Spinal cord (tissue), 10 donors: ENCODE results near the gene DECR2. TPM values are rescaled to one million over a fixed set of nuclear protein-coding genes. Genes with fewer than 3 reads are reported as not detected.
"Not testable (repeated sequence)": the region's sequence is repeated elsewhere in the genome, so short reads cannot be mapped to it uniquely, and the experiment has no call there.

Experiments
- DNase-seq, 6 donors: peaks; one replicate each; pipeline versions ENCODE4 v3.0.0 to v3.0.0-alpha.2; 2013 to 2015; ENCODE audit warnings: low spot score in 6 of 6, low read depth in 4 of 6
- H3K27ac ChIP-seq: one replicate; pipeline ENCODE4 v1.5.1; 2013; ENCODE audit warnings: low read depth, low read length, control low read depth
- H3K27me3 ChIP-seq: one replicate; pipeline ENCODE4 v1.6.1; 2013; ENCODE audit warnings: low read length; ENCODE audit not compliant: control insufficient read depth, insufficient read depth
- H3K36me3 ChIP-seq: one replicate; pipeline ENCODE4 v1.6.1; 2013; ENCODE audit warnings: low read length; ENCODE audit not compliant: control insufficient read depth, insufficient read depth
- H3K4me1 ChIP-seq: one replicate; pipeline ENCODE4 v1.6.1; 2013; ENCODE audit warnings: low read length; ENCODE audit not compliant: control insufficient read depth, insufficient read depth
- H3K4me3 ChIP-seq: one replicate; pipeline ENCODE4 v1.5.1; 2013; ENCODE audit warnings: low read depth, low read length, control low read depth
- H3K9me3 ChIP-seq: one replicate; pipeline ENCODE4 v1.6.1; 2013; ENCODE audit warnings: low read length; ENCODE audit not compliant: control insufficient read depth, insufficient read depth
- WGBS: methylation state at CpG from one replicate; pipeline ENCODE4 v1.1.5; 2013; ENCODE audit warnings: missing lambda C conversion rate; ENCODE audit not compliant: insufficient coverage; 5-methylcytosine and 5-hydroxymethylcytosine counted together
- polyA plus RNA-seq, 2 donors: library from polyadenylated mRNA; unstranded; fragments of 120-200 nt; gene quantifications; one replicate each; pipeline ENCODE4 v1.2.1, GENCODE V29; 2013; ENCODE audit not compliant: insufficient read length in 2 of 2
- total RNA-seq, 2 donors: library from RNA; depleted of rRNA in 1 of 2; stranded (reverse); fragments of 120-200 nt in 1 of 2; fragments of >200 nt in 1 of 2; gene quantifications; one replicate each; pipeline versions ENCODE4 v1.2.3 to v1.2.4, GENCODE V29; 2013 to 2014
- donor health status: healthy.

Gene DECR2
- total and polyA plus RNA-seq, 4 donors: 5.1 to 27.7 (median 17.1) TPM

GRCh38 chr16:414395-415169 lies 12.9 kb downstream of the DECR2 start:
- Histone ChIP-seq H3K27me3 (no peaks in the 10 kb centered on the region), H3K9me3 (no peaks in the 10 kb centered on the region), H3K4me3 (no peak overlapping the region), H3K36me3 (peaks cover 32% of the 10 kb centered on the region), H3K27ac (no peak overlapping the region), H3K4me1 (no peaks in the 10 kb centered on the region)
- WGBS: 93% methylated on average over 15 of the region's 21 CpGs
- DNase-seq: no peak

DNA sequence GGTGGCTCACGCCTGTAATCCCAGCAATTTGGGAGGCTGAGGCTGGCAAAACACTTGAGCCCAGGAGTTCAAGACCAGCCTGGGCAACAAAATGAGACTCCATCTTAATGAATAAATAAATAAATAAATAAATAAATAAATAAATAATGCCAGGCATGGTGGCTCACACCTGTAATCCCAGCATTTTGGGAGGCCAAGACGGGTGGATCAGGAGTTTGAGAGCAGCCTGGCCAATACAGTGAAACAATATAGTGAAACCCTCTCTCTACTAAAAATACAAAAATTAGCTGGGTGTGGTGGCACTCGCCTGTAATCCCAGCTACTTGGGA lies 13.4 kb downstream of the DECR2 start:
- WGBS: no CpG with 5 or more reads among the region's 3 CpGs
- H3K27ac ChIP-seq, H3K9me3 ChIP-seq, DNase-seq, H3K27me3 ChIP-seq, H3K4me3 ChIP-seq, H3K4me1 ChIP-seq: not testable (repeated sequence)
- peaks cover 27% of the 10 kb centered on the region for H3K36me3 ChIP-seq

- 98% methylated on average over 6 of the region's 13 CpGs for WGBS
- not testable (repeated sequence) for DNase-seq, H3K9me3 ChIP-seq, H3K4me3 ChIP-seq, H3K27ac ChIP-seq, H3K27me3 ChIP-seq, H3K36me3 ChIP-seq
- peaks cover 28% of the 10 kb centered on the region for H3K4me1 ChIP-seq
Observed at GRCh38 chr16:422179-422578, 20.5 kb downstream of the DECR2 start.

- Histone ChIP-seq H3K27me3 (no peaks in the 10 kb centered on the region), H3K27ac (no peak overlapping the region), H3K4me1 (peaks cover 40% of the 10 kb centered on the region), H3K36me3 (peaks cover 4% of the 10 kb centered on the region), H3K9me3 (no peaks in the 10 kb centered on the region), H3K4me3 (peak overlapping the region; percentile 73)
- 41% methylated on average over 12 of the region's 20 CpGs for WGBS
- peak in 2 of 6 donors; percentile 56 to 59 for DNase-seq
Observed at GRCh38 chr16:424033-424622, 22.4 kb downstream of the DECR2 start.

DNA sequence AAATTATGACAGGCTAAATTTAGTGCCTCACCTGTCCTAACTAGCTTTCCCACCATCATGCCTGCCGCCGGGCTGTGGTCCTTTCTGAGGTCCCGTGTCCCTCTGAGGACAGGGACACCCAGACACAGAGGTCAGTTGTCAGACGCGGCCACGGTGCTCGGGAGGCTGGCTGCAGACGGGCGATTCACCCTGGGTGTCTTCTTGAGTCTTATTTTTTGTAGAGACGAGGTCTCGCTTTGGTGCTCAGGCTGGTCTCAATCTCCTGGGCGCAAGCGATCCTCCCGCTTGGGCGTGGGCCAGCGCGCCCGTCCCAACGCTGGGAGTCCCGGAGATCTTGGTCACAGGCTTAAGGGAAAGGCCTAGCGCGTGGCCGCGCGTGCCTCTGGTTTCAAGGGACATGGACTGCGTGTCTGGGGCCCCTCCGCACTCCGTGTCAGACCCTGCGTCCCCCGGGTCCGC lies 23.0 kb downstream of the DECR2 start:
- Histone ChIP-seq H3K4me3 (peak overlapping the region; percentile 73), H3K9me3 (no peaks in the 10 kb centered on the region), H3K36me3 (peaks cover 7% of the 10 kb centered on the region), H3K27ac (no peak overlapping the region), H3K4me1 (peaks cover 40% of the 10 kb centered on the region), H3K27me3 (no peaks in the 10 kb centered on the region)
- WGBS: 8% methylated on average over 31 of the region's 31 CpGs
- peak in 2 of 6 donors; percentile 38 to 69 for DNase-seq

DNA sequence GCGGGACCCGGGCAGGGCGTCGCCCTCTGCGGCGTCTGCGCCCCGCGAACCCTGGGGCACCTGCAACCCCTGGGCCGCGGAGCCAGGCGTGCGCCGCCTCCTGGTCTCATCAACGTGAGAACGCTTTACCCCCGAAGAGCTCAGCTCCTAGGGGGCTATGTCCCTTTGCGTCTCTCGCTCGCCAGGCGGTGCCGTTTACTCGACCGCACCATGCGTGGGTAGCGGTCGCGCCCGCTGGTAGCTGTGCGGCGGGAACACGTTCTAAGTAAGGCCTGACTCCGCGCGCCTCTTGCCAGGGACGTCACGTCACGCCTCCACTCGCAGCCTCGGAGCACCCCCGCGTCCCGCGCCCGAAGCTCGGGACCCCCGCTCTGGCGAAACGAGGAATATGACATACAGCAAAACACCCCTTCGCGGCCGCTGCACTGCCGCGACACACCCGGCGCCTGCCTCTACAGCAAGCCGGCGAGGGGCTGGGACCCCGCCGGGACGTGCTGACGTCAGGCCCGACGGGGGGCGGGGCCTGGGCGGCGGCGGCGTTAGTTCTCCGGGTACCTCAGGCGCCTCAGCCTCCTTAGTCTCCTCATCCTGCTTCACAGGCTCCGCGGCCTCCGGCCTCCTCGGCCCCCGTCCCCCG lies 23.5 kb downstream of the DECR2 start, which contains the start of gene RAB11FIP3:
Gene RAB11FIP3, plus strand, starts transcription at position 568 of the 637 bp plus-strand sequence. CDS start 358 bp downstream, outside the sequence.
- peak; percentile 70 to 97 (median 82) for DNase-seq
- Histone ChIP-seq H3K27me3 (no peaks in the 10 kb centered on the region), H3K27ac (peak within 1 kb of the TSS; percentile 94), H3K9me3 (no peaks in the 10 kb centered on the region), H3K36me3 (peaks cover 7% of the 10 kb centered on the region), H3K4me1 (peaks cover 40% of the 10 kb centered on the region), H3K4me3 (peak within 1 kb of the TSS; percentile 73)
- WGBS: under 1% methylated on average over 77 of the region's 77 CpGs

DNA sequence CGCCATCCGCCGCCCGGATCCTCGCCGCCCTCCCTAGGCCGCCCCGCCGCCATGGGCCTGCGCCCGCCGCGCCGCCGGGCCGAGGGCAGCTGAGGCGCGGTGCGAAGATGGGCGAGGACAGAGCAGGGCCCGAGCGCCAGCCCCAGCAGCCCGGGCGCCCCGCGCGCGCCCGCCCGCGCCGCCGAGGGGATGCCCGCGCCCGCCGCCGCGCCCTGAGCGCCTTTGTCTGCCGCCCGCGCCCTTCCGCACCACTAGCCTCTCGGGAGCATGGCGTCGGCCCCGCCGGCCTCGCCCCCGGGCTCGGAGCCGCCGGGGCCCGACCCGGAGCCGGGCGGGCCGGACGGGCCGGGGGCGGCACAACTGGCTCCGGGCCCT lies 24.0 kb downstream of the DECR2 start:
- Histone ChIP-seq H3K36me3 (peaks cover 8% of the 10 kb centered on the region), H3K27ac (peak overlapping the region; percentile 94), H3K9me3 (no peaks in the 10 kb centered on the region), H3K27me3 (no peaks in the 10 kb centered on the region), H3K4me3 (peak overlapping the region; percentile 73), H3K4me1 (peaks cover 43% of the 10 kb centered on the region)
- DNase-seq: no peak
- under 1% methylated on average over 63 of the region's 63 CpGs for WGBS

DNA sequence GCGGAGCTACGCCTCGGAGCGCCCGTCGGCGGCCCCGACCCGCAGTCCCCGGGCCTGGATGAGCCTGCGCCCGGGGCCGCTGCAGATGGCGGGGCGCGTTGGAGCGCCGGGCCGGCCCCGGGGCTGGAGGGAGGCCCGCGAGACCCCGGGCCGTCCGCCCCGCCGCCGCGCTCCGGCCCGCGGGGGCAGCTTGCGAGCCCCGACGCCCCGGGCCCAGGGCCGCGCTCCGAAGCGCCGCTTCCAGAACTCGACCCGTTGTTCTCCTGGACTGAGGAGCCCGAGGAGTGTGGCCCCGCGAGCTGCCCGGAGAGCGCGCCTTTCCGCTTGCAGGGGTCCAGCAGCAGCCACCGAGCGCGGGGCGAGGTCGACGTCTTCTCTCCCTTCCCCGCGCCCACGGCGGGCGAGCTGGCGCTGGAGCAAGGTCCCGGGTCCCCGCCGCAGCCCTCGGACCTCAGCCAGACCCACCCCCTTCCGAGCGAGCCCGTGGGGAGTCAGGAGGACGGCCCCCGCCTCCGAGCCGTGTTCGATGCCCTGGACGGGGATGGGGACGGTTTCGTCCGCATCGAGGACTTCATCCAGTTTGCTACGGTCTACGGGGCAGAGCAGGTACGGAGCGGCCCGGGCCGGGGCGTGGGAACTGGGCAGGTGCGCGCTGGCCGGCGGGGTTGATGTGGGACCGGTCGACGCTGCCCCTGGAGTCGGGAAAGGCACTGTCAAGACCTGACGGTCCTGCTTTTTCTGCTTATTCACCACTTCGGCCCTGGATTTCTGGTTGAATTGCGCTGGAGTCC lies 24.6 kb downstream of the DECR2 start:
- Histone ChIP-seq H3K27ac (peak overlapping the region; percentile 52), H3K4me3 (peak overlapping the region; percentile 71), H3K36me3 (peaks cover 11% of the 10 kb centered on the region), H3K9me3 (no peaks in the 10 kb centered on the region), H3K4me1 (peaks cover 45% of the 10 kb centered on the region), H3K27me3 (no peaks in the 10 kb centered on the region)
- under 1% methylated on average over 96 of the region's 97 CpGs for WGBS
- DNase-seq: peak in 2 of 6 donors; percentile 13 to 40

DNA sequence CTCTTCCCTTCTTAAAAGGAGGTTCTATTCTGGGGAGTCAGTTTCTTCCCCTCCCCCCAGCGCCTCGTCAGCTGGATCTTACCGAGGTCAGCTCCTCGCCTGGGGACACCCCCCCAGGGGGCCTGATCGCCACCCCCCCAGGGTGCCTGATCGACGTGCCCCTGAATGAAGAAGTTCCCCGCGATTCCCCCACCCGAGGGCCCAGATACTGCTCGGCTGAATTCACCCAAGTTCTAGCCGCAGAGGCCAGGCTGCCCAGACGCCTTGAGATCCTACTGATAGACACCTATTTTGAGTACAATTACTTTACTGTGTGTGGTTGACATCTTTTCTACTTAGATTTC lies 25.2 kb downstream of the DECR2 start:
- H3K27ac ChIP-seq: peak overlapping the region; percentile 52
- H3K27me3 ChIP-seq: no peaks in the 10 kb centered on the region
- peak in 1 of 6 donors; percentile 35 for DNase-seq
- H3K4me3 ChIP-seq: peak overlapping the region; percentile 71
- peaks cover 45% of the 10 kb centered on the region for H3K4me1 ChIP-seq
- WGBS: 0% methylated on average over 2 of the region's 13 CpGs
- H3K36me3 ChIP-seq: peaks cover 14% of the 10 kb centered on the region
- H3K9me3 ChIP-seq: no peaks in the 10 kb centered on the region
